ENCODE data around the gene TUBB3.

The TUBB3 gene

GRCh38 chr16:89962754-89963498 is 39.8 kb downstream of the TUBB3 start:
- no peaks in the 10 kb centered on the region for H3K9me3 ChIP-seq (replicated peaks; ENCODE audit: insufficient read depth, low read length)
- H4K20me1 ChIP-seq (ENCODE audit: insufficient read depth, low read length) = no peaks in the 10 kb centered on the region
- no peak for TF ChIP-seq EZH2phosphoT487 (IDR thresholded peaks at IDR 0.05; ENCODE audit: low read length)
- TF ChIP-seq EZH2 (optimal IDR thresholded peaks at IDR 0.05; ENCODE audit: low read depth, low read length) = no peak
- TF ChIP-seq, protein P1, sequence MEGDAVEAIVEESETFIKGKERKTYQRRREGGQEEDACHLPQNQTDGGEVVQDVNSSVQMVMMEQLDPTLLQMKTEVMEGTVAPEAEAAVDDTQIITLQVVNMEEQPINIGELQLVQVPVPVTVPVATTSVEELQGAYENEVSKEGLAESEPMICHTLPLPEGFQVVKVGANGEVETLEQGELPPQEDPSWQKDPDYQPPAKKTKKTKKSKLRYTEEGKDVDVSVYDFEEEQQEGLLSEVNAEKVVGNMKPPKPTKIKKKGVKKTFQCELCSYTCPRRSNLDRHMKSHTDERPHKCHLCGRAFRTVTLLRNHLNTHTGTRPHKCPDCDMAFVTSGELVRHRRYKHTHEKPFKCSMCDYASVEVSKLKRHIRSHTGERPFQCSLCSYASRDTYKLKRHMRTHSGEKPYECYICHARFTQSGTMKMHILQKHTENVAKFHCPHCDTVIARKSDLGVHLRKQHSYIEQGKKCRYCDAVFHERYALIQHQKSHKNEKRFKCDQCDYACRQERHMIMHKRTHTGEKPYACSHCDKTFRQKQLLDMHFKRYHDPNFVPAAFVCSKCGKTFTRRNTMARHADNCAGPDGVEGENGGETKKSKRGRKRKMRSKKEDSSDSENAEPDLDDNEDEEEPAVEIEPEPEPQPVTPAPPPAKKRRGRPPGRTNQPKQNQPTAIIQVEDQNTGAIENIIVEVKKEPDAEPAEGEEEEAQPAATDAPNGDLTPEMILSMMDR (IDR thresholded peaks at IDR 0.05; ENCODE audit: low read length) = no peak
- H3K27me3 ChIP-seq (replicated peaks; ENCODE audit: insufficient read depth, low read length) = no peaks in the 10 kb centered on the region
- H3F3A ChIP-seq (ENCODE audit: insufficient read depth, low read length) = no peaks in the 10 kb centered on the region
- H3K27ac ChIP-seq (ENCODE audit: low read length) = no peak overlapping the region
- no peaks in the 10 kb centered on the region for H3K9me2 ChIP-seq (replicated peaks; ENCODE audit: insufficient read depth, low read length)
- no peak overlapping the region for H3K4me2 ChIP-seq (ENCODE audit: low read depth, low read length)
- H3K9ac ChIP-seq (ENCODE audit: low read length) = no peak overlapping the region
- no peaks in the 10 kb centered on the region for H3K36me3 ChIP-seq (replicated peaks; ENCODE audit: insufficient read depth, low read length)
- no peak for DNase-seq
- H2AFZ ChIP-seq (ENCODE audit: low read length) = no peak overlapping the region
- H3K79me2 ChIP-seq (ENCODE audit: low read length) = no peaks in the 10 kb centered on the region
- H3K4me3 ChIP-seq (ENCODE audit: low read length) = no peak overlapping the region
- no peaks in the 10 kb centered on the region for H3K4me1 ChIP-seq (ENCODE audit: low read length)

DNA sequence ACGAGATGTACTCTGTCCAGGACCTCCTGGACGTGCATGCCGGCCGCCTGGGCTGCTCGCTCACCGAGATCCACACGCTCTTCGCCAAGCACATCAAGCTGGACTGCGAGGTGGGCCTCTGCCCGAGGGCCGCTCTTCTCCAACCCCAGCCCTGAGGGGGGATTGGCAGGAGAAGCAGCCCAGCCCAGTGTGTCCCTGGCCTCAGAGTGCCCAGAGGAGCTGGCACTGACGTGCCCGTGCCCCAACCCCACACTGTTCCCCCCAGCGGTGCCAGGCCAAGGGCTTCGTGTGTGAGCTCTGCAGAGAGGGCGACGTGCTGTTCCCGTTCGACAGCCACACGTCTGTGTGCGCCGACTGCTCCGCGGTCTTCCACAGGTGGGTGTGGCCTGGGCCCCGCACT is 41.1 kb downstream of the TUBB3 start:
- H3K9me3 ChIP-seq (replicated peaks; ENCODE audit: insufficient read depth, low read length) = no peaks in the 10 kb centered on the region
- no peaks in the 10 kb centered on the region for H3K9me2 ChIP-seq (replicated peaks; ENCODE audit: insufficient read depth, low read length)
- H3K4me3 ChIP-seq (ENCODE audit: low read length) = no peak overlapping the region
- no peaks in the 10 kb centered on the region for H3K4me1 ChIP-seq (ENCODE audit: low read length)
- no peak overlapping the region for H3K4me2 ChIP-seq (ENCODE audit: low read depth, low read length)
- H3K27me3 ChIP-seq (replicated peaks; ENCODE audit: insufficient read depth, low read length) = no peaks in the 10 kb centered on the region
- no peak overlapping the region for H3K27ac ChIP-seq (ENCODE audit: low read length)
- no peaks in the 10 kb centered on the region for H3K36me3 ChIP-seq (replicated peaks; ENCODE audit: insufficient read depth, low read length)
- H4K20me1 ChIP-seq (ENCODE audit: insufficient read depth, low read length) = no peaks in the 10 kb centered on the region
- H2AFZ ChIP-seq (ENCODE audit: low read length) = no peak overlapping the region
- H3K9ac ChIP-seq (ENCODE audit: low read length) = no peak overlapping the region
- no peak for TF ChIP-seq EZH2phosphoT487 (IDR thresholded peaks at IDR 0.05; ENCODE audit: low read length)
- TF ChIP-seq EZH2 (optimal IDR thresholded peaks at IDR 0.05; ENCODE audit: low read depth, low read length) = no peak
- TF ChIP-seq, protein P1 (IDR thresholded peaks at IDR 0.05; ENCODE audit: low read length) = no peak
- no peak for DNase-seq
- no peaks in the 10 kb centered on the region for H3F3A ChIP-seq (ENCODE audit: insufficient read depth, low read length)
- H3K79me2 ChIP-seq (ENCODE audit: low read length) = no peaks in the 10 kb centered on the region

GRCh38 chr16:89965447-89966225 is 42.5 kb downstream of the TUBB3 start:
- no peaks in the 10 kb centered on the region for H3K79me2 ChIP-seq (ENCODE audit: low read length)
- H3F3A ChIP-seq (ENCODE audit: insufficient read depth, low read length) = no peaks in the 10 kb centered on the region
- H4K20me1 ChIP-seq (ENCODE audit: insufficient read depth, low read length) = no peaks in the 10 kb centered on the region
- H3K4me2 ChIP-seq (ENCODE audit: low read depth, low read length) = no peak overlapping the region
- no peaks in the 10 kb centered on the region for H3K9me3 ChIP-seq (replicated peaks; ENCODE audit: insufficient read depth, low read length)
- H3K9me2 ChIP-seq (replicated peaks; ENCODE audit: insufficient read depth, low read length) = no peaks in the 10 kb centered on the region
- H3K4me3 ChIP-seq (ENCODE audit: low read length) = no peak overlapping the region
- DNase-seq = no peak
- TF ChIP-seq EZH2phosphoT487 (IDR thresholded peaks at IDR 0.05; ENCODE audit: low read length) = no peak
- no peak for TF ChIP-seq EZH2 (optimal IDR thresholded peaks at IDR 0.05; ENCODE audit: low read depth, low read length)
- TF ChIP-seq, protein P1 (IDR thresholded peaks at IDR 0.05; ENCODE audit: low read length) = no peak
- H3K9ac ChIP-seq (ENCODE audit: low read length) = no peak overlapping the region
- H2AFZ ChIP-seq (ENCODE audit: low read length) = no peak overlapping the region
- H3K27me3 ChIP-seq (replicated peaks; ENCODE audit: insufficient read depth, low read length) = no peaks in the 10 kb centered on the region
- H3K27ac ChIP-seq (ENCODE audit: low read length) = no peak overlapping the region
- H3K4me1 ChIP-seq (ENCODE audit: low read length) = no peaks in the 10 kb centered on the region
- no peaks in the 10 kb centered on the region for H3K36me3 ChIP-seq (replicated peaks; ENCODE audit: insufficient read depth, low read length)
